Suprapubic skin (tissue), 3 donors: ENCODE data around the gene C1orf167.

Experiments used
- CTCF ChIP-seq, 2 donors: fragments of 200-600 bp in 1 of 2; fragments of 450-650 bp in 1 of 2; sonication (generic) in 1 of 2; IDR thresholded peaks; one replicate each; pipeline ENCODE4 v1.5.1; 2016 to 2019; ENCODE audit warnings: antibody characterized with exemption in 2 of 2, mild to moderate bottlenecking in 1 of 2, moderate library complexity in 1 of 2
- POLR2A ChIP-seq, 2 donors: fragments of 450-650 bp; IDR thresholded peaks; one replicate each; pipeline ENCODE4 v1.6.1; 2017; ENCODE audit warnings: antibody characterized with exemption in 2 of 2, mild to moderate bottlenecking in 2 of 2, moderate library complexity in 2 of 2

GRCh38 chr1:11778336-11778735 is 16.3 kb downstream of the C1orf167 start:
- TF ChIP-seq CTCF (IDR thresholded peaks at IDR 0.05) (no peak), POLR2A (IDR thresholded peaks at IDR 0.05) (no peak)
